ENCODE data around the gene SIPA1. TPM values are rescaled to one million over a fixed set of nuclear protein-coding genes. Genes with fewer than 3 reads are reported as not detected.

The SIPA1 gene
- total RNA-seq, 2 experiments from 2014 or later = 146 to 150 TPM

DNA sequence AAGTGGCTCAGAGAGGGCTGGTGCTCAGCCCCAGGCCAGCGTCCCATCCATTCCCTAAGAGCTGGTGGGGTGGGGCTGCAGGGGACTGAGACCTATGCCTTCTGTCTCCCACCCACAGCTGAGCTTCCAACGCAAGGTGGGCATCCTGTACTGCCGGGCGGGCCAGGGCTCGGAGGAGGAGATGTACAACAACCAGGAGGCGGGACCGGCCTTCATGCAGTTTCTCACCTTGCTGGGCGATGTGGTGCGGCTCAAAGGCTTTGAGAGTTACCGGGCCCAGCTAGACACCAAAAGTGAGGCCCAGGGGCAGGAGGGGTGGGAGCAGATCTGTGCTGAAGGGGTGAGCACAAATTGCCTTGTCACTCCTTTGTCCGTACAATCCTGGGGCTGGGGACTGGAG lies 6.9 kb downstream of the SIPA1 start:
- intact Hi-C loops (cut with micrococcal nuclease) = no loop called here
- Mint-ChIP-seq H3K27ac (no peak overlapping the region), H3K9me3 (no peaks in the 10 kb centered on the region), H3K4me1 (ENCODE audit: low read depth) (peaks cover 37% of the 10 kb centered on the region), H3K36me3 (ENCODE audit: low read depth) (peaks cover 32% of the 10 kb centered on the region), H3K27me3 (ENCODE audit: low read depth) (no peaks in the 10 kb centered on the region), H3K4me3 (no peak overlapping the region)
- DNase-seq = no peak
- CTCF ChIA-PET = interaction anchor here (0.5 kb wide), 1 partner anchor 31 kb away, joined by 3 read pairs; the partner anchor contains the start of gene MAP3K11

- intact Hi-C loops (cut with micrococcal nuclease) = no loop called here
- Mint-ChIP-seq H3K27me3 (ENCODE audit: low read depth) (no peaks in the 10 kb centered on the region), H3K4me1 (ENCODE audit: low read depth) (peaks cover 30% of the 10 kb centered on the region), H3K36me3 (ENCODE audit: low read depth) (peaks cover 29% of the 10 kb centered on the region), H3K4me3 (no peak overlapping the region), H3K9me3 (no peaks in the 10 kb centered on the region), H3K27ac (peak overlapping the region; percentile 59)
- CTCF ChIA-PET = no interaction called here
- no peak for DNase-seq
These were observed 7.8 kb downstream of the SIPA1 start for GRCh38 chr11:65645710-65646109.

- H3K36me3 Mint-ChIP-seq (ENCODE audit: low read depth) = peaks cover 28% of the 10 kb centered on the region
- DNase-seq = no peak
- no peak overlapping the region for H3K4me3 Mint-ChIP-seq
- no peaks in the 10 kb centered on the region for H3K9me3 Mint-ChIP-seq
- no peaks in the 10 kb centered on the region for H3K27me3 Mint-ChIP-seq (ENCODE audit: low read depth)
- intact Hi-C loops (cut with micrococcal nuclease) = no loop called here
- CTCF ChIA-PET = no interaction called here
- peaks cover 27% of the 10 kb centered on the region for H3K4me1 Mint-ChIP-seq (ENCODE audit: low read depth)
- H3K27ac Mint-ChIP-seq = no peak overlapping the region
These were observed 8.5 kb downstream of the SIPA1 start for GRCh38 chr11:65646288-65646957.

GRCh38 chr11:65646958-65647701 lies 9.2 kb downstream of the SIPA1 start:
- H3K27ac Mint-ChIP-seq = no peak overlapping the region
- no peak for DNase-seq
- peaks cover 27% of the 10 kb centered on the region for H3K4me1 Mint-ChIP-seq (ENCODE audit: low read depth)
- H3K36me3 Mint-ChIP-seq (ENCODE audit: low read depth) = peaks cover 26% of the 10 kb centered on the region
- no peaks in the 10 kb centered on the region for H3K9me3 Mint-ChIP-seq
- no peaks in the 10 kb centered on the region for H3K27me3 Mint-ChIP-seq (ENCODE audit: low read depth)
- CTCF ChIA-PET = no interaction called here
- intact Hi-C loops (cut with micrococcal nuclease) = no loop called here
- H3K4me3 Mint-ChIP-seq = no peak overlapping the region

DNA sequence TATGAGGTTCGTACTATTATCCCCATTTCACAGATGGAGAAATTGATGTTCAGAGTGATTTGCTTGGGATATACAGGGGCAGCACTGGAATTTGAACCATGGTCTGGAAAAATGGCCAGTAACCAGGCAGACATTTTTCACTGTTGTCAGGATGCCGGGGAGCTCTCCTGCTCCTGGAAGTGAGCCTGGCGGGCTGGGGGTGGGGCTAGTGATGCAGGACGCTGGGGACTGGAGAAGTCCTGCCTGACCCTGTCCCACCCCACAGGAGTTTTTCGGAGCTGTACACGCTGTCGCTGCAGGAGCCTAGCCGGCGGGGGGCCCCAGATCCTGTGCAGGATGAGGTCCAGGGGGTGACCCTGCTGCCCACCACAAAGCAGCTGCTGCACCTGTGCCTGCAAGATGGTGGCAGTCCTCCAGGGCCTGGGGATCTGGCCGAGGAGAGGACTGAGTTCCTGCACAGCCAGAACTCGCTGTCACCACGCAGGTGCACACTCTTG lies 11.1 kb downstream of the SIPA1 start:
- H3K4me3 Mint-ChIP-seq = no peak overlapping the region
- no peak for DNase-seq
- intact Hi-C loops (cut with micrococcal nuclease) = no loop called here
- H3K27me3 Mint-ChIP-seq (ENCODE audit: low read depth) = no peaks in the 10 kb centered on the region
- peaks cover 30% of the 10 kb centered on the region for H3K4me1 Mint-ChIP-seq (ENCODE audit: low read depth)
- H3K27ac Mint-ChIP-seq = no peak overlapping the region
- peaks cover 21% of the 10 kb centered on the region for H3K36me3 Mint-ChIP-seq (ENCODE audit: low read depth)
- CTCF ChIA-PET = no interaction called here
- H3K9me3 Mint-ChIP-seq = no peaks in the 10 kb centered on the region

DNA sequence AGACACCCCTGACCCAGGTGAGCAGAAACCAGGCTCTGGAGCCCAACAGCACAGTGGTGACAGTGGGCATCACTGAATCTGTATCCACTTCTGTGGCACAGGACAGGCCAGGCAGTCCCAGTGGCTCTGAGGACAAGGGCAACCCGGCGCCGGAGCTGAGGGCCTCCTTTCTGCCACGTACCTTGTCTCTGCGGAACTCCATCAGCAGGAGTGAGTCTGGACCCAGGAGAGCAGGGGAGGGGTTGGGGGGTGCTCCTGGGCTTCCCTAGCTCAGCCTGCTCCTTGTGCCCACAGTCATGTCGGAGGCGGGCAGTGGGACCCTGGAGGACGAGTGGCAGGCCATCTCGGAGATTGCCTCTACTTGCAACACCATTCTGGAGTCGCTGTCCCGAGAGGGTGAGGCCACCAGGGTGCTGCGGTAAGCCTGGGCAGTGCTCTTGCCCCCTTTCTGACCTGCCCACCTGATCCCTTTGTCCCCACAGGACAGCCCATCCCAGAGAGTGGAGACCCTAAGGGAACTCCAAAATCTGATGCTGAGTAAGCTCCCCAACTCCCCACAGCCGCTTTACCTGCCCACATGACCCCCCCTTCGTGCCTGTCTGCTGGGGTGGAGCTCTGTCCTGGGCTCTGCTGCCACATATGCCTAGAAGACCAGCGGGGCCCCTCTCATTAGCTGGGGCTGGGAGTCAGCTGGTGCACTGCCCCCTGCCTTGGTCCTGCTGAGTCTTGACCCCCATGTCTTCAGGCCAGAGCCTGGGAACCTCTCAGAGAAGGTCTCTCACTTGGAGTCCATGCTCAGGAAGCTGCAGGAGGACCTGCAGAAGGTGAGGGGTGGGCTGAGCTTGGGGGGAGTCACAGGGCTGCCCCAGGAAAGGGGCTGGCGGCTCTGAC lies 12.0 kb downstream of the SIPA1 start:
- DNase-seq = no peak
- intact Hi-C loops (cut with micrococcal nuclease) = loop anchor here (5.0 kb wide), 1 partner anchor 268 kb away; the partner anchor contains the start of gene SLC25A45
- no peak overlapping the region for H3K4me3 Mint-ChIP-seq
- peaks cover 26% of the 10 kb centered on the region for H3K4me1 Mint-ChIP-seq (ENCODE audit: low read depth)
- no peak overlapping the region for H3K27ac Mint-ChIP-seq
- no peaks in the 10 kb centered on the region for H3K9me3 Mint-ChIP-seq
- CTCF ChIA-PET = interaction anchor here (1.0 kb wide), 1 partner anchor 10 kb away, joined by 3 read pairs; no protein-coding TSS in a partner anchor
- H3K36me3 Mint-ChIP-seq (ENCODE audit: low read depth) = peaks cover 15% of the 10 kb centered on the region
- H3K27me3 Mint-ChIP-seq (ENCODE audit: low read depth) = no peaks in the 10 kb centered on the region

GRCh38 chr11:65650547-65651338 lies 12.8 kb downstream of the SIPA1 start:
- intact Hi-C loops (cut with micrococcal nuclease) = loop anchor here (5.0 kb wide), 1 partner anchor 268 kb away; the partner anchor contains the start of gene SLC25A45
- CTCF ChIA-PET = interaction anchor here (1.0 kb wide), 1 partner anchor 10 kb away, joined by 3 read pairs; no protein-coding TSS in a partner anchor

DNA sequence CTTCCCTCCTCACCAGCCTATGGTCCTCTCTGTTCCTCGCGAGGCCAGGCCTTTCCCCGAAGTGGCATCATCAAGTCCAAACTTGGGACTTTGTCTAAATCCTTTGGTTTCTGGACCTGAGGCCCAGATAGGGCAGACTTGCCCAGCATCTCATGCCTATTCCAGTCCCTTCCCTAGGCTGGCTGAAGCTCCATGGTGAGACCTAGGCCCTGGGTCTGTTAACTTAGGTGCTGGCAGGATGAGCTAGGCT lies 13.4 kb downstream of the SIPA1 start:
- Mint-ChIP-seq H3K27me3 (ENCODE audit: low read depth) (no peaks in the 10 kb centered on the region), H3K9me3 (no peaks in the 10 kb centered on the region), H3K27ac (peak overlapping the region; percentile 67), H3K4me3 (no peak overlapping the region), H3K36me3 (ENCODE audit: low read depth) (peaks cover 17% of the 10 kb centered on the region), H3K4me1 (ENCODE audit: low read depth) (peaks cover 35% of the 10 kb centered on the region)
- intact Hi-C loops (cut with micrococcal nuclease) = loop anchor here (5.0 kb wide), 1 partner anchor 269 kb away; the partner anchor contains the start of gene SLC25A45
- no peak for DNase-seq
- CTCF ChIA-PET = interaction anchor here (0.5 to 0.7 kb wide), 2 partner anchors 20 to 551 kb away, joined by 3 read pairs; no protein-coding TSS in a partner anchor

More at GRCh38 chr11:65650547-65651338, 12.8 kb downstream of the SIPA1 start:
- no peak overlapping the region for H3K4me3 Mint-ChIP-seq
- no peaks in the 10 kb centered on the region for H3K27me3 Mint-ChIP-seq (ENCODE audit: low read depth)
- no peak for DNase-seq
- H3K4me1 Mint-ChIP-seq (ENCODE audit: low read depth) = peaks cover 30% of the 10 kb centered on the region
- H3K36me3 Mint-ChIP-seq (ENCODE audit: low read depth) = peaks cover 16% of the 10 kb centered on the region
- H3K27ac Mint-ChIP-seq = peak overlapping the region; percentile 38
- no peaks in the 10 kb centered on the region for H3K9me3 Mint-ChIP-seq

DNA sequence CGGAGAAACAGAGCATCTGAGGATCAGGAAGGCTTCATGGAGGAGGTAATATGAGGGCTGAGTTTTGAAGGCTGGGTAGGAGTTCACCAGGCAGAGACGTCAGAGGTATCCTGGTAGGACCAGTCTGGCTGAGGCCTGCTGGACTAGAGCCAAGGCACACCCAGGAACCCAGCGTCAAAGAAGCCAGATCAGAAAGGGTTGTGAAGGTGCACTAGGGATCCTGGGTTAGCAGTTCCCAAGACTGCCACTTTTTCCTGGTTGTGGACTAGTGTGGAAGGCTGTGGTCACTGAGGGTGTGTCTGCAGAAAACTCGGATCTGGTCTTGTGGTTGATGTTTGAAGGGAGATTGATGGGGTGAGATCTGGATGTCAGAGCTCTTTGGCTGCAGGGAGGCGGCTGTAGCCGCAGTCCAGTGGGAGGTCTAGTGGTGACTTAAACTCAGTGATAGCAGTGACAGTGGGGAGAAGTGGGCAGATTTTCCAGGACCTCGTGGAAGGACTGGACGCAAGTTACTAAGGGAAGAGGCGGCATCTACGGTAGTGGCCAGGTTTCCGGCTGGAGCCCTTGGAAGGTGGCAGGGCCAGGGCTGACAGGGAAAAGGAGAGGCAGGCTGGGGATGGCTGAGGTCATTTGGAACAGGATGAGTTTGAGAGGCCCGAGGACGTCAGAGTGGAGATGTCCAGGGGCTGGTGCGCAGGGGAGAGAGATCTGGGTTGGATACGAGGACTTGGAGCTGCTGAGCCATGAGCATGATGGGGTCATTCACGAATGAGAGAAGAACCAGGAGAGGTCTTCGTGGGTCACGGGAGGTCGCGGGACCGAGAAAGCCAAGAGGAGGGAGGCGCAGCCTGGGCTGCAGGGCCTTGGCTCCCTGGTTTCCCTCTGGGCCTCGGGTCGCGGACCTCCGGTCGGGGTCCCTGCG lies 13.9 kb downstream of the SIPA1 start:
- Mint-ChIP-seq H3K36me3 (ENCODE audit: low read depth) (peaks cover 20% of the 10 kb centered on the region), H3K27me3 (ENCODE audit: low read depth) (no peaks in the 10 kb centered on the region), H3K4me1 (ENCODE audit: low read depth) (peaks cover 38% of the 10 kb centered on the region), H3K27ac (peak overlapping the region; percentile 67), H3K4me3 (peak overlapping the region; percentile 80), H3K9me3 (no peaks in the 10 kb centered on the region)
- intact Hi-C loops (cut with micrococcal nuclease) = loop anchor here (1.0 to 5.0 kb wide), 6 partner anchors 9 to 270 kb away; partner anchors contain the start of genes PCNX3, SIPA1 and SLC25A45
- CTCF ChIA-PET = interaction anchor here (0.5 to 1.1 kb wide), 3 partner anchors 13 to 552 kb away, joined by 3 to 4 read pairs (median 3); no protein-coding TSS in a partner anchor
- no peak for DNase-seq

- peak overlapping the region; percentile 80 for H3K4me3 Mint-ChIP-seq
- H3K9me3 Mint-ChIP-seq = no peaks in the 10 kb centered on the region
- CTCF ChIA-PET = interaction anchor here (0.7 to 1.1 kb wide), 2 partner anchors 14 to 29 kb away, joined by 3 to 4 read pairs; no protein-coding TSS in a partner anchor
- intact Hi-C loops (cut with micrococcal nuclease) = loop anchor here (1.0 to 5.0 kb wide), 6 partner anchors 9 to 270 kb away; partner anchors contain the start of genes PCNX3, SIPA1 and SLC25A45
- peaks cover 46% of the 10 kb centered on the region for H3K4me1 Mint-ChIP-seq (ENCODE audit: low read depth)
- peak overlapping the region; percentile 94 for H3K27ac Mint-ChIP-seq
- no peaks in the 10 kb centered on the region for H3K27me3 Mint-ChIP-seq (ENCODE audit: low read depth)
- peaks cover 28% of the 10 kb centered on the region for H3K36me3 Mint-ChIP-seq (ENCODE audit: low read depth)
- peak; percentile 95 for DNase-seq
These were observed 14.8 kb downstream of the SIPA1 start for GRCh38 chr11:65652511-65653228.
